ENCODE measurements around the gene AKR1A1.
"Not testable (repeated sequence)": the region's sequence is repeated elsewhere in the genome, so short reads cannot be mapped to it uniquely, and the experiment has no call there.

The AKR1A1 gene

GRCh38 chr1:45570631-45571030 is 20.0 kb downstream of the AKR1A1 start:
- DNase-seq (ENCODE audit: low read depth), result no peak

DNA sequence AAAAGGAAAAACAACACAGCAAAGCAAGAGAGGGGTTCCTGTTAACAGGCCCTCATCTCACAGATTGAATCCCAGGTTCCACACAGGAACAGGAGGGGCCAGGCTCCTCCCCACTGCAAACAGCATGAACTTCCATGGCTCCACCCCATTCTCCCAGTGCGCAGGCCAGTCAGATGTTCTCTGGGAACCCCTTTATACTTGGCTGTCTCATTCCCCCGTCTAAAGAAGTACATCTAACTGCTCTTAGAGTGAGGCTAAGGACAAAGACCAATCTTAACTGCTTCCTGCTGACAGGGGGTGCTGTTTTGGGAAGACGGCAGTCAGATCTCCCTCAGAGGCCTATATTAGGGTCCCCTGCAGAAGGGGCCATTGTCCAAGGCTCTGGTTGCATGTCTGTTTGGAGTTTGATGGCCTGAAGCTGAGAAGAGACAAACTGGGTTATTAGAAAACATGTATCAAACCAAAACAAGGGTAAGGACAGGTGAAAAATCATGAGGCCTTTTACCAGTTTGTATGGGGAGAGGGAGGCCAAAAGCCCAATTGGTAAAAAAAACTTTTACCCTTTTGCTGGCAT is 22.7 kb downstream of the AKR1A1 start:
- no peak for DNase-seq (ENCODE audit: low read depth)

- no peak for DNase-seq (ENCODE audit: low read depth)
Measured at GRCh38 chr1:45574105-45574626, 23.5 kb downstream of the AKR1A1 start.

- peak; percentile 86 for DNase-seq (ENCODE audit: low read depth)
Measured at GRCh38 chr1:45583264-45583665, 32.6 kb downstream of the AKR1A1 start.

DNA sequence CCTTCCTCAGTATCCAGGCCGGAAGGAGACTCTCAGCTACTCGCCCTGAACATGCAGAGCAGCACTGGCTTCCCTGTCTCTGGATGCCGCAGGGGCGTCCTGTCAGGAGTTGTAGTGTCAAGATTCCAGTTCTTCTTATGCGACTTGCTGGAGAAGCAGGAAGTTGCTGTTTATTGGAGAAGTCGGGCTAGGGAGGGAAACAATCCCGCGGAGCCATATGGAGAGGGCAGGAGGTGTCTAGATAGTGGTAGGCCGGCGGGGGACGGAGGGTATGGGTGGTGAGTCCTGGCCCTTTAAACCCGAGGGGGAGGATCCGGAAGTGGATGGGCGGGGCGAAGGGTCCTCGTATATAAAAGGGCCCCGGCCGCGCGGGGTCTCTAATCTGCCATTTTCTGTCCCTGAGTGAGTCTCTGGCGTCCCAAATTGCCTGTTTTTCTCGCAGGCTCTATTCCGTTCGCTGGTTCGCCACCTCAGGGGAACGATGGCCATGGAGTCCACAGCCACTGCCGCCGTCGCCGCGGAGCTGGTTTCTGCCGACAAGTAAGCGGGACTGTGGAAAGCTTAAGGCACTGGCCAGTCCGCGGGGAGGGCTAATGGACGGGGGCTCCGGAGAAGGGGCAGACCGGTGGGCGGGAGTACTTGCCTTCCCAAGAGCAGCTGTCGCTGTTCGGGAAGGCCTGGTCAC is 33.2 kb downstream of the AKR1A1 start, which contains the start of gene NASP:
TSS of gene NASP (plus strand) at position 376 of the 685 bp plus-strand sequence. CDS start at position 482, 106 bp downstream.
- DNase-seq (ENCODE audit: low read depth), result peak; percentile 95

- peak; percentile 80 for DNase-seq (ENCODE audit: low read depth)
Measured at GRCh38 chr1:45584351-45585109, 33.9 kb downstream of the AKR1A1 start.

DNA sequence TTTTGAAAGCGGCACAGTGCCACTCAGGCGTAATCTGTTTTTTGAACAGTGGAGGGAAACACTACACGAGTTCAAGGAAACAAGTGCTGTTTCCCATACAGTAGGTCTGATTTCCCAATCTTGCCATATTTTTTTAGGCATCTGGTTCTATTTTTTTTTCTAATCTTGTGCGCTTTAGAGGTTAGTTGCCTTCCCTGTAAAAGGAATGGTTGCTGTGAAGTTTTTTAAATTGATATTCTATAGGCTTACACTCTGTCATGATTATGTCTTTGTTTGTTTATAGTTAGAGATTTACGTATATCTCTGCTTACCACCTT is 34.4 kb downstream of the AKR1A1 start:
- no peak for DNase-seq (ENCODE audit: low read depth)

- DNase-seq (ENCODE audit: low read depth), result no peak
Measured at GRCh38 chr1:45585496-45586075, 35.0 kb downstream of the AKR1A1 start.

- no peak for DNase-seq (ENCODE audit: low read depth)
Measured at GRCh38 chr1:45586769-45587168, 36.1 kb downstream of the AKR1A1 start.

- no peak for DNase-seq (ENCODE audit: low read depth)
Measured at GRCh38 chr1:45589861-45590260, 39.2 kb downstream of the AKR1A1 start.

GRCh38 chr1:45594412-45594811 is 43.8 kb downstream of the AKR1A1 start:
- DNase-seq (ENCODE audit: low read depth), result no peak

GRCh38 chr1:45596765-45597164 is 46.1 kb downstream of the AKR1A1 start:
- DNase-seq (ENCODE audit: low read depth), result not testable (repeated sequence)

- no peak for DNase-seq (ENCODE audit: low read depth)
Measured at GRCh38 chr1:45604239-45604638, 53.6 kb downstream of the AKR1A1 start.

DNA sequence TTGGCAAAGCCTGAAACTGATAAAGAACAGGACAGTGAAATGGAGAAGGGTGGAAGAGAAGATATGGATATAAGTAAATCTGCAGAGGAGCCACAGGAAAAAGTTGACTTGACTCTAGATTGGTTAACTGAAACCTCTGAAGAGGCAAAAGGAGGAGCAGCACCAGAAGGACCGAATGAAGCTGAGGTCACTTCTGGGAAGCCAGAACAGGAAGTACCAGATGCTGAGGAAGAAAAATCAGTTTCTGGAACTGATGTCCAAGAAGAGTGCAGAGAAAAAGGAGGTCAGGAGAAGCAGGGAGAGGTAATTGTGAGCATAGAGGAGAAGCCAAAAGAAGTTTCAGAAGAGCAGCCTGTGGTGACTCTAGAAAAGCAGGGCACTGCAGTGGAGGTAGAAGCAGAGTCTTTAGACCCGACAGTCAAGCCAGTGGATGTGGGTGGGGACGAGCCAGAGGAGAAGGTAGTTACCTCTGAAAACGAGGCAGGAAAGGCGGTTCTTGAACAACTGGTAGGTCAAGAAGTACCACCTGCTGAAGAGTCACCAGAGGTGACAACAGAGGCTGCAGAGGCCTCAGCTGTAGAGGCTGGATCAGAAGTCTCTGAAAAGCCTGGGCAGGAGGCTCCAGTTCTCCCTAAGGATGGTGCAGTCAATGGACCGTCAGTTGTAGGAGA is 56.9 kb downstream of the AKR1A1 start:
- DNase-seq (ENCODE audit: low read depth), result no peak

GRCh38 chr1:45608175-45609156 is 57.8 kb downstream of the AKR1A1 start:
- DNase-seq (ENCODE audit: low read depth), result no peak

DNA sequence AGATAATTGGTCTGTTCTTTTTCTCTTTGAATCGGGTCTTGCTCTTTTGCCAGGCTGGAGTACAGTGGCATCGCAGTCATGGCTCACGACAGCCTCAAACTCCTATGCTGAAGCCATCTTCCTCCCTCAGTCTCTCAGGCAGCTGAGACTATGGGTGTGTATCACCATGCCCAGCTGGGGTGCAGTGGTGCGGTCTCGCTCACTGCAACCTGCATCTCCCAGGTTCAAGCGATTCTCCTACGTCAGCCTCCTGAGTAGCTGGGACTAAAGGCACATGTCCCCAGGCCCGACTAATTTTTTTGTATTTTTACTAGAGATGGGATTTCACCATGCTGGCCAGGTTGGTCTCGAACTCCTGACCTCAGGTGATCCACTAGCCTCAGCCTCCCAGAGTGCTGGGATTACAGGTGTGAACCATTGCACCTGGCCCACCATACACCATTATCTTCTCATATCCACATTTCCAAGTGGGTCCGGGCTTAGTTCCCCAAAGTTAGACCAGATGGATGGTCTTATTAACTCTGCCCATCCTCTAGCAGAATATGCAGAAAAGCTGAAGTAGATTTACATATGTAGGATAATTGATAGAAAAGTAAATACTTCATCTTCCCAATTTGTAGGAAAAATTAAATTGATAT is 60.1 kb downstream of the AKR1A1 start:
- no peak for DNase-seq (ENCODE audit: low read depth)

GRCh38 chr1:45612941-45613579 is 62.4 kb downstream of the AKR1A1 start:
- DNase-seq (ENCODE audit: low read depth), result no peak

- no peak for DNase-seq (ENCODE audit: low read depth)
Measured at GRCh38 chr1:45615885-45616284, 65.3 kb downstream of the AKR1A1 start.

DNA sequence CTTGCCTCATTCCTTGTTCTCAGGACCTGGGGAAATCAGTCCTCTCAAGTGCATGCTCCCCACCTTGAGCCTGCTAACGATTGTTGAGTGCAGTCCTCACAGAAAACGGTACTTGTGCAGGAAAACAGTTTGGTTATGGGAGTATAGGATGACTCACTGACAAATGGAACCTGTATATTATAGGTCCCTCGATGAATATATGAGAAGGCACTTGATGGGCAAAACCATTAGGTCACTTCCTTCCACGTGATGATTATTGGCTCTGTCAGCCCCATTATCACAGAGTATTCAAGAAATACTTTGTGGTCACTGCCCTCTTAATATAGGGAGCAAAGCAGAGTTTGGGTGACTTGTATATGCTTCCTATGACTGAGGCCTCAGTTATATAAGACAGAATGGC is 67.0 kb downstream of the AKR1A1 start:
- no peak for DNase-seq (ENCODE audit: low read depth)
